Colonic mucosa (tissue), 4 donors: ENCODE results near the gene TGM2. TPM values are rescaled to one million over a fixed set of nuclear protein-coding genes. Genes with fewer than 3 reads are reported as not detected.

Experiments
- DNase-seq: peaks from one replicate; pipeline ENCODE4 v3.0.0-alpha.2; 2020
- H3K27ac ChIP-seq: fragments of 200-600 bp; one replicate; pipeline ENCODE4 v1.8.0; 2021
- H3K27me3 ChIP-seq: fragments of 200-600 bp; one replicate; pipeline ENCODE4 v1.8.0; 2021
- H3K36me3 ChIP-seq: fragments of 200-600 bp; one replicate; pipeline ENCODE4 v1.8.0; 2021
- H3K4me1 ChIP-seq: fragments of 200-600 bp; one replicate; pipeline ENCODE4 v1.8.0; 2021; ENCODE audit warnings: mild to moderate bottlenecking
- H3K4me3 ChIP-seq: fragments of 200-600 bp; one replicate; pipeline ENCODE4 v1.8.0; 2021
- H3K9ac ChIP-seq, 2 donors: one replicate each; pipeline ENCODE4 v1.7.0; 2013; ENCODE audit warnings: control low read depth in 2 of 2, low read depth in 2 of 2, low read length in 2 of 2
- H3K9me3 ChIP-seq: fragments of 200-600 bp; one replicate; pipeline ENCODE4 v1.8.0; 2021
- CTCF ChIP-seq: fragments of 200-600 bp; IDR thresholded peaks from one replicate; pipeline ENCODE4 v1.8.0; 2022; ENCODE audit warnings: antibody characterized with exemption, mild to moderate bottlenecking
- intact Hi-C: fragments of 100-400 bp; cut with DNase I; formaldehyde crosslinking; loops from one replicate; pipeline ENCODE4 v1.14.1; 2022
- total RNA-seq, 2 donors: library from RNA; stranded (reverse); fragmentation: NEBNext Ultra II Directional in 1 of 2; extraction: Animal tissue kit (Norgen Biotek cat#: 25700) in 1 of 2; gene quantifications; one replicate each; pipeline ENCODE4 v1.2.1, GENCODE V29; 2021
- donor health status: healthy.
- donor health status: DM: no; HTN: no; CAD: no.
- donor health status: DM: no; HTN: no; CAD: no.

TGM2 gene
- total RNA-seq, 2 donors from 2014 or later = 14.5 to 32.8 TPM

- no peak overlapping the region for H3K27ac ChIP-seq
- no peaks in the 10 kb centered on the region for H3K27me3 ChIP-seq
- no peak for DNase-seq
- no peaks in the 10 kb centered on the region for H3K9me3 ChIP-seq
- no peak overlapping the region for H3K4me3 ChIP-seq
- H3K9ac ChIP-seq = no peak overlapping the region
- TF ChIP-seq CTCF = no peak
- intact Hi-C loops = no loop called here
- H3K36me3 ChIP-seq = no peaks in the 10 kb centered on the region
- H3K4me1 ChIP-seq = peaks cover 12% of the 10 kb centered on the region
Observed at GRCh38 chr20:38156280-38156679, 8.8 kb downstream of the TGM2 start.

- intact Hi-C loops = no loop called here
- Histone ChIP-seq H3K9ac (no peak overlapping the region), H3K4me3 (no peak overlapping the region), H3K27me3 (no peaks in the 10 kb centered on the region), H3K36me3 (no peaks in the 10 kb centered on the region), H3K9me3 (no peaks in the 10 kb centered on the region), H3K4me1 (peaks cover 12% of the 10 kb centered on the region), H3K27ac (no peak overlapping the region)
- DNase-seq = no peak
- no peak for TF ChIP-seq CTCF
Observed at GRCh38 chr20:38155811-38156210, 9.3 kb downstream of the TGM2 start.

- H3K36me3 ChIP-seq = no peaks in the 10 kb centered on the region
Observed at GRCh38 chr20:38153401-38153800, 11.7 kb downstream of the TGM2 start.

GRCh38 chr20:38152621-38153221, 12.3 kb downstream of the TGM2 start:
- H3K27ac ChIP-seq = peak overlapping the region; percentile 75
- intact Hi-C loops = no loop called here
- H3K4me1 ChIP-seq = peaks cover 12% of the 10 kb centered on the region
- peak overlapping the region; percentile 16 to 30 for H3K9ac ChIP-seq
- H3K36me3 ChIP-seq = no peaks in the 10 kb centered on the region
- no peaks in the 10 kb centered on the region for H3K9me3 ChIP-seq
- no peak for TF ChIP-seq CTCF
- H3K4me3 ChIP-seq = no peak overlapping the region
- DNase-seq = peak; percentile 82
- H3K27me3 ChIP-seq = no peaks in the 10 kb centered on the region

More at GRCh38 chr20:38153401-38153800, 11.7 kb downstream of the TGM2 start:
- Histone ChIP-seq H3K4me1 (peaks cover 12% of the 10 kb centered on the region), H3K27ac (peak overlapping the region; percentile 75), H3K9me3 (no peaks in the 10 kb centered on the region), H3K9ac (no peak overlapping the region), H3K4me3 (no peak overlapping the region), H3K27me3 (no peaks in the 10 kb centered on the region)
- intact Hi-C loops = no loop called here
- no peak for TF ChIP-seq CTCF
- DNase-seq = no peak

- H3K4me1 ChIP-seq = peaks cover 12% of the 10 kb centered on the region
- peak overlapping the region; percentile 75 for H3K27ac ChIP-seq
- TF ChIP-seq CTCF = no peak
- H3K27me3 ChIP-seq = no peaks in the 10 kb centered on the region
- peak; percentile 63 for DNase-seq
- intact Hi-C loops = no loop called here
- H3K36me3 ChIP-seq = no peaks in the 10 kb centered on the region
- H3K9ac ChIP-seq = peak overlapping the region; percentile 16 to 30
- H3K4me3 ChIP-seq = no peak overlapping the region
- no peaks in the 10 kb centered on the region for H3K9me3 ChIP-seq
Observed at GRCh38 chr20:38152175-38152620, 12.9 kb downstream of the TGM2 start.
